Large intestine (tissue), 3 donors: ENCODE measurements around the gene LPAR2. TPM values are rescaled to one million over a fixed set of nuclear protein-coding genes. Genes with fewer than 3 reads are reported as not detected.
A peak's percentile ranks its signal among the peaks of the same experiment; 100 is the strongest.

ENCODE experiments used
- DNase-seq, 2 donors: peaks; one replicate each; pipeline versions ENCODE4 v3.0.0 to v3.0.0-alpha.2; 2013
- H3K27ac ChIP-seq: one replicate; pipeline ENCODE4 v1.5.1; 2013; ENCODE audit warnings: low read length
- H3K27me3 ChIP-seq: 2 replicates; pipeline ENCODE4 v1.6.1; 2013; ENCODE audit warnings: low read length; ENCODE audit not compliant: control insufficient read depth, insufficient read depth
- H3K36me3 ChIP-seq: 2 replicates; pipeline ENCODE4 v1.6.1; 2013; ENCODE audit warnings: low read length; ENCODE audit not compliant: control insufficient read depth, insufficient read depth
- H3K4me1 ChIP-seq: one replicate; pipeline ENCODE4 v1.6.1; 2013; ENCODE audit warnings: low read length; ENCODE audit not compliant: control insufficient read depth, insufficient read depth
- H3K4me3 ChIP-seq: one replicate; pipeline ENCODE4 v1.5.1; 2013; ENCODE audit warnings: low read length
- H3K9me3 ChIP-seq: one replicate; pipeline ENCODE4 v1.6.1; 2013; ENCODE audit warnings: mild to moderate bottlenecking, low read depth, low read length, moderate library complexity; ENCODE audit not compliant: control insufficient read depth
- WGBS: methylation state at CpG from one replicate; pipeline ENCODE4 v1.1.5; 2013; ENCODE audit warnings: low lambda C conversion rate; ENCODE audit not compliant: insufficient coverage; 5-methylcytosine and 5-hydroxymethylcytosine counted together
- polyA plus RNA-seq: library from polyadenylated mRNA; unstranded; fragments of 120-200 nt; gene quantifications from one replicate; pipeline ENCODE4 v1.2.1, GENCODE V29; 2013

LPAR2 gene
- polyA plus RNA-seq, 1 donor: 11.9 TPM

GRCh38 chr19:19653597-19654147 is 25.7 kb upstream of the LPAR2 start:
- H3K36me3 ChIP-seq: peaks cover 95% of the 10 kb centered on the region
- no peak overlapping the region for H3K27ac ChIP-seq
- WGBS: no CpG with 5 or more reads among the region's 23 CpGs
- DNase-seq: no peak
- H3K27me3 ChIP-seq: no peaks in the 10 kb centered on the region
- H3K9me3 ChIP-seq: no peaks in the 10 kb centered on the region
- H3K4me1 ChIP-seq: no peaks in the 10 kb centered on the region
- no peak overlapping the region for H3K4me3 ChIP-seq

GRCh38 chr19:19652482-19653295 is 24.7 kb upstream of the LPAR2 start:
- Histone ChIP-seq H3K36me3 (peaks cover 89% of the 10 kb centered on the region), H3K9me3 (no peaks in the 10 kb centered on the region), H3K4me1 (no peaks in the 10 kb centered on the region), H3K27ac (no peak overlapping the region), H3K27me3 (no peaks in the 10 kb centered on the region), H3K4me3 (no peak overlapping the region)
- 100% methylated on average over 3 of the region's 24 CpGs for WGBS
- DNase-seq: no peak

GRCh38 chr19:19651076-19651475 is 23.1 kb upstream of the LPAR2 start:
- H3K4me3 ChIP-seq: no peak overlapping the region
- H3K27ac ChIP-seq: no peak overlapping the region
- peaks cover 89% of the 10 kb centered on the region for H3K36me3 ChIP-seq
- H3K9me3 ChIP-seq: no peaks in the 10 kb centered on the region
- no CpG with 5 or more reads among the region's 13 CpGs for WGBS
- no peak for DNase-seq
- H3K27me3 ChIP-seq: no peaks in the 10 kb centered on the region
- H3K4me1 ChIP-seq: no peaks in the 10 kb centered on the region

GRCh38 chr19:19650331-19650730 is 22.3 kb upstream of the LPAR2 start:
- no peak for DNase-seq
- WGBS: no CpG with 5 or more reads among the region's 9 CpGs
- Histone ChIP-seq H3K9me3 (no peaks in the 10 kb centered on the region), H3K36me3 (peaks cover 89% of the 10 kb centered on the region), H3K27ac (no peak overlapping the region), H3K27me3 (no peaks in the 10 kb centered on the region), H3K4me3 (no peak overlapping the region), H3K4me1 (no peaks in the 10 kb centered on the region)

GRCh38 chr19:19649580-19649995 is 21.6 kb upstream of the LPAR2 start:
- H3K4me1 ChIP-seq: no peaks in the 10 kb centered on the region
- WGBS: no CpG with 5 or more reads among the region's 22 CpGs
- no peak overlapping the region for H3K4me3 ChIP-seq
- no peak overlapping the region for H3K27ac ChIP-seq
- DNase-seq: no peak
- H3K9me3 ChIP-seq: no peaks in the 10 kb centered on the region
- H3K36me3 ChIP-seq: peaks cover 87% of the 10 kb centered on the region
- H3K27me3 ChIP-seq: no peaks in the 10 kb centered on the region

- DNase-seq: no peak
- WGBS: no CpG with 5 or more reads among the region's 6 CpGs
Measured at GRCh38 chr19:19649155-19649554, 21.1 kb upstream of the LPAR2 start.

GRCh38 chr19:19647037-19647835 is 19.2 kb upstream of the LPAR2 start:
- peaks cover 64% of the 10 kb centered on the region for H3K36me3 ChIP-seq
- no CpG with 5 or more reads among the region's 29 CpGs for WGBS
- no peaks in the 10 kb centered on the region for H3K4me1 ChIP-seq
- H3K27ac ChIP-seq: no peak overlapping the region
- no peak overlapping the region for H3K4me3 ChIP-seq
- no peak for DNase-seq
- no peaks in the 10 kb centered on the region for H3K27me3 ChIP-seq
- H3K9me3 ChIP-seq: no peaks in the 10 kb centered on the region

More at GRCh38 chr19:19649155-19649554, 21.1 kb upstream of the LPAR2 start:
- Histone ChIP-seq H3K27me3 (no peaks in the 10 kb centered on the region), H3K4me3 (no peak overlapping the region), H3K4me1 (no peaks in the 10 kb centered on the region), H3K27ac (no peak overlapping the region), H3K9me3 (no peaks in the 10 kb centered on the region), H3K36me3 (peaks cover 83% of the 10 kb centered on the region)

- no peak for DNase-seq
- Histone ChIP-seq H3K36me3 (peaks cover 45% of the 10 kb centered on the region), H3K9me3 (no peaks in the 10 kb centered on the region), H3K27ac (no peak overlapping the region), H3K4me1 (no peaks in the 10 kb centered on the region), H3K27me3 (no peaks in the 10 kb centered on the region), H3K4me3 (no peak overlapping the region)
- WGBS: no CpG with 5 or more reads among the region's 17 CpGs
Measured at GRCh38 chr19:19645233-19645870, 17.3 kb upstream of the LPAR2 start.

GRCh38 chr19:19644054-19644388 is 16.0 kb upstream of the LPAR2 start:
- no peak overlapping the region for H3K27ac ChIP-seq
- H3K27me3 ChIP-seq: no peaks in the 10 kb centered on the region
- peaks cover 32% of the 10 kb centered on the region for H3K36me3 ChIP-seq
- H3K4me1 ChIP-seq: no peaks in the 10 kb centered on the region
- no peak for DNase-seq
- no CpG with 5 or more reads among the region's 5 CpGs for WGBS
- no peaks in the 10 kb centered on the region for H3K9me3 ChIP-seq
- H3K4me3 ChIP-seq: peak overlapping the region; percentile 89
